ENCODE data around the gene EIF4EBP2. TPM values are rescaled to one million over a fixed set of nuclear protein-coding genes. Genes with fewer than 3 reads are reported as not detected.

EIF4EBP2 gene
- total RNA-seq, 2 donors from 2014 or later, result 103 to 119 TPM

- no peak for DNase-seq
- Mint-ChIP-seq H3K4me3 (no peak overlapping the region), H3K9me3 (no peaks in the 10 kb centered on the region), H3K36me3 (ENCODE audit: low read depth) (no peaks in the 10 kb centered on the region), H3K27ac (no peak overlapping the region), H3K27me3 (ENCODE audit: insufficient read depth) (peaks cover 4% of the 10 kb centered on the region), H3K4me1 (peaks cover 15% of the 10 kb centered on the region)
- Histone ChIP-seq H3K27me3 (ENCODE audit: control insufficient read depth, insufficient read depth, low read length, poor library complexity, severe bottlenecking) (no peaks in the 10 kb centered on the region), H3K9me3 (ENCODE audit: control insufficient read depth, low read length) (no peaks in the 10 kb centered on the region), H3K4me3 (ENCODE audit: low read length) (no peak overlapping the region), H3K4me1 (ENCODE audit: control insufficient read depth, insufficient read depth, low read length) (peaks cover 3% of the 10 kb centered on the region), H3K36me3 (ENCODE audit: control insufficient read depth, insufficient read depth, low read length) (no peaks in the 10 kb centered on the region), H3K9ac (ENCODE audit: extremely low read depth, low read length, poor library complexity, severe bottlenecking) (no peak overlapping the region), H3K27ac (ENCODE audit: low read depth, low read length) (no peak overlapping the region)
- no peak for TF ChIP-seq CTCF (conservative IDR thresholded peaks at IDR 0.05)
- 90 to 100% methylated on average over 2 of the region's 2 CpGs for WGBS, 2 experiments (ENCODE audit: insufficient coverage in 1 of 2, insufficient read length in 1 of 2)
These were observed 70.8 kb downstream of the EIF4EBP2 start for GRCh38 chr10:70474780-70475179.

GRCh38 chr10:70475661-70476060 lies 71.7 kb downstream of the EIF4EBP2 start:
- Histone ChIP-seq H3K9me3 (ENCODE audit: control insufficient read depth, low read length) (no peaks in the 10 kb centered on the region), H3K36me3 (ENCODE audit: control insufficient read depth, insufficient read depth, low read length) (no peaks in the 10 kb centered on the region), H3K9ac (ENCODE audit: extremely low read depth, low read length, poor library complexity, severe bottlenecking) (no peak overlapping the region), H3K27me3 (ENCODE audit: control insufficient read depth, insufficient read depth, low read length, poor library complexity, severe bottlenecking) (no peaks in the 10 kb centered on the region), H3K4me3 (ENCODE audit: low read length) (no peak overlapping the region), H3K4me1 (ENCODE audit: control insufficient read depth, insufficient read depth, low read length) (peaks cover 6% of the 10 kb centered on the region), H3K27ac (ENCODE audit: low read depth, low read length) (no peak overlapping the region)
- WGBS, 2 experiments (ENCODE audit: insufficient coverage in 1 of 2, insufficient read length in 1 of 2), result 91 to 100% methylated on average over 2 to 8 of the region's 8 CpGs
- Mint-ChIP-seq H3K27ac (no peak overlapping the region), H3K4me1 (peaks cover 24% of the 10 kb centered on the region), H3K9me3 (no peaks in the 10 kb centered on the region), H3K4me3 (no peak overlapping the region), H3K27me3 (ENCODE audit: insufficient read depth) (peaks cover 4% of the 10 kb centered on the region), H3K36me3 (ENCODE audit: low read depth) (no peaks in the 10 kb centered on the region)
- DNase-seq, result no peak
- no peak for TF ChIP-seq CTCF (conservative IDR thresholded peaks at IDR 0.05)

- Mint-ChIP-seq H3K9me3 (no peaks in the 10 kb centered on the region), H3K4me3 (peak overlapping the region; percentile 68), H3K27ac (no peak overlapping the region), H3K4me1 (peaks cover 26% of the 10 kb centered on the region), H3K36me3 (ENCODE audit: low read depth) (no peaks in the 10 kb centered on the region), H3K27me3 (ENCODE audit: insufficient read depth) (peaks cover 4% of the 10 kb centered on the region)
- Histone ChIP-seq H3K4me1 (ENCODE audit: control insufficient read depth, insufficient read depth, low read length) (peaks cover 6% of the 10 kb centered on the region), H3K4me3 (ENCODE audit: low read length) (no peak overlapping the region), H3K9ac (ENCODE audit: extremely low read depth, low read length, poor library complexity, severe bottlenecking) (no peak overlapping the region), H3K27ac (ENCODE audit: low read depth, low read length) (no peak overlapping the region), H3K36me3 (ENCODE audit: control insufficient read depth, insufficient read depth, low read length) (no peaks in the 10 kb centered on the region), H3K27me3 (ENCODE audit: control insufficient read depth, insufficient read depth, low read length, poor library complexity, severe bottlenecking) (no peaks in the 10 kb centered on the region), H3K9me3 (ENCODE audit: control insufficient read depth, low read length) (no peaks in the 10 kb centered on the region)
- DNase-seq, result no peak
- 74 to 95% methylated on average over 5 to 7 of the region's 7 CpGs for WGBS, 2 experiments (ENCODE audit: insufficient coverage in 1 of 2, insufficient read length in 1 of 2)
- TF ChIP-seq CTCF (conservative IDR thresholded peaks at IDR 0.05), result no peak
These were observed 72.5 kb downstream of the EIF4EBP2 start for GRCh38 chr10:70476249-70477035.

Data from endodermal cell (in vitro differentiated cells).